Astrocyte (in vitro differentiated cells and primary cell): Measurements from ENCODE around the gene EPS15. TPM values are rescaled to one million over a fixed set of nuclear protein-coding genes. Genes with fewer than 3 reads are reported as not detected.

ENCODE experiments used
- DNase-seq: peaks from one replicate; pipeline ENCODE4 v3.0.0-alpha.2; 2010; ENCODE audit warnings: low read depth
- FAIRE-seq: peaks from 2 replicates; lab custom pipeline; 2011; peaks lifted over from hg19 to GRCh38; lab: Jason Lieb, UNC
- H2AFZ ChIP-seq: 2 replicates; pipeline ENCODE4 v1.6.0; 2012; ENCODE audit warnings: low read depth, low read length, inconsistent platforms
- H3K27ac ChIP-seq: 2 replicates; pipeline ENCODE4 v1.5.1; 2011; ENCODE audit warnings: low read depth, low read length, inconsistent platforms
- H3K27me3 ChIP-seq: 2 replicates; pipeline ENCODE4 v1.6.0; 2011; ENCODE audit warnings: low read length, inconsistent platforms; ENCODE audit not compliant: insufficient read depth
- H3K36me3 ChIP-seq: 2 replicates; pipeline ENCODE4 v1.5.1; 2011; ENCODE audit warnings: low read length, inconsistent platforms; ENCODE audit not compliant: insufficient read depth
- H3K4me1 ChIP-seq: 2 replicates; pipeline ENCODE4 v1.5.1; 2011; ENCODE audit warnings: low read length, inconsistent platforms; ENCODE audit not compliant: insufficient read depth
- H3K4me2 ChIP-seq: 2 replicates; pipeline ENCODE4 v1.6.0; 2012; ENCODE audit warnings: low read length, inconsistent platforms
- H3K4me3 ChIP-seq: 2 replicates; pipeline ENCODE4 v1.5.1; 2011; ENCODE audit warnings: low read depth, mild to moderate bottlenecking, low read length, inconsistent platforms; ENCODE audit not compliant: insufficient read depth
- H3K79me2 ChIP-seq: 2 replicates; pipeline ENCODE4 v1.6.0; 2012; ENCODE audit warnings: mild to moderate bottlenecking, low read length, inconsistent platforms; ENCODE audit not compliant: insufficient read depth
- H3K9ac ChIP-seq: 2 replicates; pipeline ENCODE4 v1.6.0; 2012; ENCODE audit warnings: mild to moderate bottlenecking, low read length, inconsistent platforms
- H3K9me3 ChIP-seq: 2 replicates; pipeline ENCODE4 v1.5.1; 2012; ENCODE audit warnings: low read depth, mild to moderate bottlenecking, low read length, inconsistent platforms; ENCODE audit not compliant: insufficient read depth
- H4K20me1 ChIP-seq: 2 replicates; pipeline ENCODE4 v1.6.0; 2012; ENCODE audit warnings: low read length, inconsistent platforms; ENCODE audit not compliant: insufficient read depth
- H3K27ac Mint-ChIP-seq: one replicate; pipeline ENCODE4 v1.8.0; 2021; ENCODE audit warnings: mild to moderate bottlenecking, mixed read lengths; ENCODE audit not compliant: unreplicated experiment
- H3K27me3 Mint-ChIP-seq: one replicate; pipeline ENCODE4 v1.8.0; 2021; ENCODE audit warnings: low read depth, mixed read lengths; ENCODE audit not compliant: unreplicated experiment
- H3K36me3 Mint-ChIP-seq: one replicate; pipeline ENCODE4 v1.8.0; 2021; ENCODE audit warnings: low read depth, mixed read lengths; ENCODE audit not compliant: unreplicated experiment
- H3K4me1 Mint-ChIP-seq: one replicate; pipeline ENCODE4 v1.8.0; 2021; ENCODE audit warnings: low read depth, mixed read lengths; ENCODE audit not compliant: unreplicated experiment
- H3K4me3 Mint-ChIP-seq: one replicate; pipeline ENCODE4 v1.8.0; 2021; ENCODE audit warnings: mild to moderate bottlenecking, moderate library complexity, mixed read lengths; ENCODE audit not compliant: unreplicated experiment
- H3K9me3 Mint-ChIP-seq: one replicate; pipeline ENCODE4 v1.8.0; 2021; ENCODE audit warnings: mild to moderate bottlenecking, mixed read lengths; ENCODE audit not compliant: unreplicated experiment
- CTCF ChIP-seq: IDR thresholded peaks from 2 replicates; pipeline ENCODE4 v1.5.1; 2011; ENCODE audit warnings: low read depth, mild to moderate bottlenecking, inconsistent platforms, low read length, moderate library complexity; ENCODE audit not compliant: insufficient read depth
- EZH2 ChIP-seq: IDR thresholded peaks from 2 replicates; pipeline ENCODE4 v1.6.1; 2012; ENCODE audit warnings: mild to moderate bottlenecking, low read length, inconsistent platforms; ENCODE audit not compliant: insufficient read depth
- total RNA-seq: library from RNA; stranded (reverse); gene quantifications from 2 replicates; pipeline ENCODE4 v1.2.1, GENCODE V29; 2021

The EPS15 gene
- total RNA-seq, 1 donor from 2014 or later: 70.6 TPM

GRCh38 chr1:51543858-51544257 is 24.8 kb upstream of the EPS15 start:
- DNase-seq (no peak), FAIRE-seq (no peak)
- Histone ChIP-seq H3K36me3 (no peaks in the 10 kb centered on the region), H3K4me2 (no peak overlapping the region), H2AFZ (no peak overlapping the region), H3K27ac (no peak overlapping the region), H3K9ac (no peak overlapping the region), H3K4me1 (no peaks in the 10 kb centered on the region), H4K20me1 (no peaks in the 10 kb centered on the region), H3K79me2 (no peaks in the 10 kb centered on the region), H3K27me3 (no peaks in the 10 kb centered on the region), H3K9me3 (no peaks in the 10 kb centered on the region), H3K4me3 (no peak overlapping the region)
- Mint-ChIP-seq H3K4me1 (peaks cover 6% of the 10 kb centered on the region), H3K36me3 (no peaks in the 10 kb centered on the region), H3K9me3 (no peaks in the 10 kb centered on the region), H3K4me3 (no peak overlapping the region), H3K27ac (no peak overlapping the region), H3K27me3 (no peaks in the 10 kb centered on the region)
- TF ChIP-seq CTCF (no peak), EZH2 (no peak)

GRCh38 chr1:51542158-51542953 is 23.3 kb upstream of the EPS15 start:
- no peaks in the 10 kb centered on the region for H3K27me3 Mint-ChIP-seq
- FAIRE-seq (no peak), DNase-seq (no peak)
- TF ChIP-seq CTCF (no peak), EZH2 (no peak)
- Histone ChIP-seq H3K9me3 (no peaks in the 10 kb centered on the region), H3K79me2 (no peaks in the 10 kb centered on the region), H3K4me2 (no peak overlapping the region), H3K27me3 (no peaks in the 10 kb centered on the region), H4K20me1 (no peaks in the 10 kb centered on the region), H3K9ac (no peak overlapping the region), H3K4me1 (no peaks in the 10 kb centered on the region), H3K27ac (no peak overlapping the region), H2AFZ (no peak overlapping the region), H3K36me3 (no peaks in the 10 kb centered on the region), H3K4me3 (no peak overlapping the region)
- peaks cover 5% of the 10 kb centered on the region for H3K4me1 Mint-ChIP-seq
- H3K27ac Mint-ChIP-seq: no peak overlapping the region
- H3K4me3 Mint-ChIP-seq: no peak overlapping the region
- H3K36me3 Mint-ChIP-seq: no peaks in the 10 kb centered on the region
- no peaks in the 10 kb centered on the region for H3K9me3 Mint-ChIP-seq

DNA sequence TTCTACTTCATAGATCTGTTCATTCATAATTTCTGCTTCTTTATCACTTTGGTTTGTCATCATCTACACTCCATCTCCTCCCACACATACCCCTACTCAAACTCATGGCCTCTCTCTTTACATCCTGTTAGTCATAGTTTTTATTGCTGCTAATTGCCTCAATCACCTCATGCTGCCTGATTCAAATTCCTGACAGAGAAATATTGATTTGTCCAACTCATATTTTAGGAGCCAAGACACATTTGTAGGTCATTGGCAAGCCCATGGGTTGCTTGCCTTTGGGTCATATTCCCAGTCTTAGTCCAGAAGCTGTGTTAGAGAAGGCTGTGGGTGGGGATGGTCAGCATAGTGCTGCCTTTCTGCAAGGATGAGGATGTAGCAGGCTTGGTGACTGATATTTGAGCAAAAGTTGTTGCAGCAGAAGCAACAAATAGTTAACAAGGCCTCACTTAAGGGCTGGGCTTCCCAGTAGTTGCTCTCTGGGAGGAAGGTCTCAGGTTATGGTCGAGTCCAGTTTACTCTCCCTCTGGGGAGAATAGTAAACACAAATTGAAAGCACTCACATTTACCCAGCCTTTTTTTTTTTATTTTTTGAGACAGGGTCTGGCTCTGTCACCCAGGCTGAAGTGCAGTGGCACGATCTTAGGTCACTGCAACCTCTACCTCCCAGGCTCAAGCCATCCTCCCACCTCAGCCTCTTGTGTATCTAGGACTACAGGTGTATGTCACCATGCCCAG is 22.4 kb upstream of the EPS15 start:
- Mint-ChIP-seq H3K27me3 (no peaks in the 10 kb centered on the region), H3K9me3 (no peaks in the 10 kb centered on the region), H3K4me1 (peaks cover 5% of the 10 kb centered on the region), H3K36me3 (no peaks in the 10 kb centered on the region), H3K4me3 (no peak overlapping the region), H3K27ac (no peak overlapping the region)
- Histone ChIP-seq H4K20me1 (no peaks in the 10 kb centered on the region), H3K4me3 (no peak overlapping the region), H3K27ac (no peak overlapping the region), H3K4me2 (no peak overlapping the region), H3K4me1 (no peaks in the 10 kb centered on the region), H3K36me3 (no peaks in the 10 kb centered on the region), H3K9ac (no peak overlapping the region), H3K27me3 (no peaks in the 10 kb centered on the region), H2AFZ (no peak overlapping the region), H3K79me2 (no peaks in the 10 kb centered on the region), H3K9me3 (no peaks in the 10 kb centered on the region)
- no peak for TF ChIP-seq CTCF
- no peak for TF ChIP-seq EZH2
- DNase-seq: peak; percentile 32
- no peak for FAIRE-seq
